ENCODE measurements around the gene MBD6. TPM values are rescaled to one million over a fixed set of nuclear protein-coding genes. Genes with fewer than 3 reads are reported as not detected.

The MBD6 gene
- total RNA-seq, 5 donors from 2014 or later (not counting 1 experiment from before 2014, with no cell fraction given), result 109 to 122 (median 114) TPM

DNA sequence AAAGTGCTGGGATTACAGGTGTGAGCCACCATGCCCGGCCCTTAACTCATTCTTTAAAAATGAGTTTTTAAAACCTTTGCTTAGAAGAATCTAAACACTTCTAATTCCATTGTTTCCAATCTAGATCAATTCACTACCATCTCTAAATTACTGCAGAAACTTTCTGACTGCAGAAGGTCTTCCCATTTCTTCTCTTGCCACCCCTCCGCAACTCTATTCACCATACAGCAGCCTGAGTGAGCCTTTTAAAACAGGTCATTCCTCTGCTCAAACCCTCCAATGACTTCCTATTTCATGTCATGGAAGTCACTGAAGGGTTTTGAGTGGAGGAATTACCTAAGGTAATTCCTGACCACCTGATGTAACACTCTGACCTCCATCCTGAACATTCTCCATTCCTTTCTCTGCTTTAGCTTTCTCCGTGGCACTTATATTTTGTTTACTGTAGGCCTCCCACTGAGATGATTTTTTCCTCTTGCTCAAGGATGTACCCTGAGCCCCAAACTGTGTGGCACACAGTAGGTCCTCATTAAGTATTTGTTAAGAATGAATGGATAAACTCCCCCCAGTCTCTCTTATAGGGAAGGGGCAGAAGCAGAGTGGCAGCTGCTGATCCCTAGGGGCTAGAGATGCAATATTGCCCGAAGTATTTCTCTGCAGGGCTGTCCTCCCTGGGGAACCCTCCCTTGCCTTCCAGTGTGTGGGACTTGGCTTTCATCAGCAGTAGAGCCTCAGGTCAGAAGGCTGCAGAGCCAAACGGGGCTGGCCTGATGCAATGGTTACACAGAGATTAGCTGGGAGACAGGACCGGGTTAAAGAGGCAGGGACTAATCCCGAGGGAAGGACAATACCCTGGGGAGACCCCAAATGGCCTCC is 3.5 kb upstream of the MBD6 start:
- Histone ChIP-seq H3K4me3 (ENCODE audit: control insufficient read depth in 1 of 2, extremely low read depth in 1 of 2, low read length in 1 of 2) (peak overlapping the region; percentile 95 to 98), H3K9me3 (no peaks in the 10 kb centered on the region), H3K27me3 (replicated peaks in 1 of 2; ENCODE audit: control insufficient read depth in 2 of 2, extremely low read depth in 1 of 2, insufficient read depth in 2 of 2, low read length in 1 of 2) (no peaks in the 10 kb centered on the region), H3K36me3 (ENCODE audit: control insufficient read depth in 2 of 2, extremely low read depth in 1 of 2, insufficient read depth in 1 of 2, low read length in 1 of 2) (peaks cover 0 to 41% of the 10 kb centered on the region in 2 donors), H3K4me1 (ENCODE audit: control insufficient read depth in 1 of 2, extremely low read depth in 1 of 2, insufficient read depth in 2 of 2, low read length in 2 of 2) (peaks cover 25 to 50% of the 10 kb centered on the region in 2 experiments), H3K27ac (ENCODE audit: low read length) (peak overlapping the region; percentile 94)
- Mint-ChIP-seq H3K4me1 (peaks cover 48 to 56% (median 51%) of the 10 kb centered on the region in 3 donors), H3K27me3 (no peaks in the 10 kb centered on the region), H3K27ac (peak overlapping the region; percentile 99 to 100), H3K4me3 (peak overlapping the region; percentile 94 to 98 (median 94)), H3K9me3 (no peaks in the 10 kb centered on the region), H3K36me3 (peaks cover 41% of the 10 kb centered on the region)
- peak in 2 of 35 experiments; percentile 23 to 33 for DNase-seq
- 29% methylated on average over 3 of the region's 7 CpGs for WGBS (ENCODE audit: insufficient coverage)
- POLR2A ChIA-PET, result interaction anchor here (0.5 to 2.1 kb wide), 2 partner anchors 42 to 262 kb away, joined by 3 to 6 read pairs; no protein-coding TSS in a partner anchor
- ATAC-seq (replicated peaks in 1 of 4), result no peak
- CTCF ChIA-PET, result interaction anchor here in 1 of 2 donors (0.6 kb wide), 1 partner anchor 42 kb away, joined by 3 read pairs; no protein-coding TSS in a partner anchor

DNA sequence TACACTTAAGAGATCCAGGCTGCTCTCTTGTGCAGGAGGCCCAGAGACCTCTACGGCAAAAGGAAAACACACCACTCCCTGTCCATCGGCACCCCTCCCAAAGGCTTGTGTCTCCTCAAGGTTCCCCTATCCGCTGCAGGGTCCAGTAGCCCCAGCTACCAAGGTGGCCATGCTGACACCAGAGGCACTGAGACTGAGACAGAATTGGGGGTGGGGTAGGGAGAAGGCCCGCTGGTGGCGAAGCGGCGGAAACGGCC is 2.9 kb upstream of the MBD6 start:
- Histone ChIP-seq H3K9me3 (no peaks in the 10 kb centered on the region), H3K4me1 (ENCODE audit: control insufficient read depth in 1 of 2, extremely low read depth in 1 of 2, insufficient read depth in 2 of 2, low read length in 2 of 2) (peaks cover 25 to 56% of the 10 kb centered on the region in 2 experiments), H3K27ac (ENCODE audit: low read length) (peak overlapping the region; percentile 94), H3K36me3 (ENCODE audit: control insufficient read depth in 2 of 2, extremely low read depth in 1 of 2, insufficient read depth in 1 of 2, low read length in 1 of 2) (peaks cover 0 to 41% of the 10 kb centered on the region in 2 donors), H3K4me3 (ENCODE audit: control insufficient read depth in 1 of 2, extremely low read depth in 1 of 2, low read length in 1 of 2) (peak overlapping the region; percentile 95 to 98), H3K27me3 (replicated peaks in 1 of 2; ENCODE audit: control insufficient read depth in 2 of 2, extremely low read depth in 1 of 2, insufficient read depth in 2 of 2, low read length in 1 of 2) (no peaks in the 10 kb centered on the region)
- Mint-ChIP-seq H3K4me3 (peak overlapping the region; percentile 94 to 98 (median 94)), H3K36me3 (peaks cover 35% of the 10 kb centered on the region), H3K9me3 (no peaks in the 10 kb centered on the region), H3K27ac (peak overlapping the region; percentile 99 to 100), H3K27me3 (no peaks in the 10 kb centered on the region), H3K4me1 (peaks cover 53 to 61% (median 56%) of the 10 kb centered on the region in 3 donors)
- ATAC-seq (replicated peaks in 1 of 4), result no peak
- CTCF ChIA-PET, result interaction anchor here in 1 of 2 donors (0.6 to 1.6 kb wide), 2 partner anchors 43 kb away, joined by 3 to 4 read pairs; no protein-coding TSS in a partner anchor
- POLR2A ChIA-PET, result interaction anchor here in 1 of 2 donors (0.5 to 2.1 kb wide), 5 partner anchors 7 to 43 kb away, joined by 3 to 10 read pairs (median 4); partner anchors contain the start of gene ARHGAP9
- WGBS (ENCODE audit: insufficient coverage), result 3% methylated on average over 5 of the region's 8 CpGs
- DNase-seq, result peak in 11 of 35 experiments; percentile 9 to 28 (median 19)

DNA sequence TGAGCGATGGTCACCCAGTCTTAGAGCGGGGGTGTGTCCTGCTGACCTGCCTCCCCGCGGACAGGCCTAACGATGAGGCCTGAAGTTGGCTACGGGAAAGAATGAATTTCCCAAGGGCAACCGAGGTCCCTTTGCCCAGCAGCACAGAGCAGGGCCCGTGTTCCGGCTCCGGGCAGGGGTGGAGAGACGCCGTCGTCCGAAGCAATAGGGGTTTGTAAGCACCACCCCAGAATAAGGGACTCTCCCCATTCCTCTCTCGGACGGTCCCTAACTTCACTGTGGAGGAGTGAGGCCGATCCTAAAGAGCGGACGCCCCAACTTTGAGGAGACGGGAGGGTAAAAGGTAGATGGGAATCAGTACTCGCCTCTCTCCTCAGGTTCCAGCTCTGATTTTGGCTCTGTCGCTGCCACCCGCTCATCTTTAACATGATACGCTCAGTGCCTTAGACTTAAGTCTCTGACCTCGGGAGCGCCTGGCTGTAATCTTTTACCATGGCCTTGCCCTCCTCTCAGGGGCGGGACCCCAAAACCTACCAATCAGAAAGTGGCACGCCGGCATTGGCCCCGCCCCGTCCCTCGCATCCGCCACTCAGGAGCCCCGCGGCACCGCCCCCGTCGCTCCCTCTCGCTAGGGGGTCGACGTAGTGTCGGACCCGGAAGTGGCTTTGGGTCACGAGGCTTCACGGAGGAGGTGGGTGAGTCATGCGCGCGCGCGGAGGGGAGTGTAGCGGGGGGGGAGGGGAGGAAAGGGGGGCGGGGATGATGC is 2.4 kb upstream of the MBD6 start, which contains the start of gene DDIT3:
TSS of gene DDIT3 (minus strand) at position 462 of the 766 bp plus-strand sequence. CDS start 3,108 bp downstream, outside the sequence.
- Histone ChIP-seq H3K9me3 (no peaks in the 10 kb centered on the region), H3K27ac (ENCODE audit: low read length) (peak within 1 kb of the TSS; percentile 100), H3K4me1 (ENCODE audit: control insufficient read depth in 1 of 2, extremely low read depth in 1 of 2, insufficient read depth in 2 of 2, low read length in 2 of 2) (peaks cover 25 to 59% of the 10 kb centered on the region in 2 experiments), H3K4me3 (ENCODE audit: control insufficient read depth in 1 of 2, extremely low read depth in 1 of 2, low read length in 1 of 2) (peak within 1 kb of the TSS; percentile 95 to 98), H3K27me3 (replicated peaks in 1 of 2; ENCODE audit: control insufficient read depth in 2 of 2, extremely low read depth in 1 of 2, insufficient read depth in 2 of 2, low read length in 1 of 2) (no peaks in the 10 kb centered on the region), H3K36me3 (ENCODE audit: control insufficient read depth in 2 of 2, extremely low read depth in 1 of 2, insufficient read depth in 1 of 2, low read length in 1 of 2) (peaks cover 0 to 41% of the 10 kb centered on the region in 2 donors)
- Mint-ChIP-seq H3K36me3 (peaks cover 33% of the 10 kb centered on the region), H3K4me3 (peak within 1 kb of the TSS; percentile 94 to 98 (median 94)), H3K9me3 (no peaks in the 10 kb centered on the region), H3K27me3 (no peaks in the 10 kb centered on the region), H3K27ac (peak within 1 kb of the TSS; percentile 99 to 100), H3K4me1 (peaks cover 57 to 64% (median 60%) of the 10 kb centered on the region in 3 donors)
- peak; percentile 98 to 100 (median 99) for DNase-seq
- peak; percentile 77 to 82 (median 78) for ATAC-seq (replicated peaks in 1 of 4)
- POLR2A ChIA-PET, result interaction anchor here in 1 of 2 donors (0.5 to 2.1 kb wide), 5 partner anchors 8 to 43 kb away, joined by 3 to 10 read pairs (median 4); partner anchors contain the start of gene ARHGAP9
- under 1% methylated on average over 19 of the region's 52 CpGs for WGBS (ENCODE audit: insufficient coverage)
- CTCF ChIA-PET, result interaction anchor here in 1 of 2 donors (1.2 to 1.6 kb wide), 2 partner anchors 40 to 43 kb away, joined by 3 to 4 read pairs; partner anchors contain the start of gene ARHGAP9

DNA sequence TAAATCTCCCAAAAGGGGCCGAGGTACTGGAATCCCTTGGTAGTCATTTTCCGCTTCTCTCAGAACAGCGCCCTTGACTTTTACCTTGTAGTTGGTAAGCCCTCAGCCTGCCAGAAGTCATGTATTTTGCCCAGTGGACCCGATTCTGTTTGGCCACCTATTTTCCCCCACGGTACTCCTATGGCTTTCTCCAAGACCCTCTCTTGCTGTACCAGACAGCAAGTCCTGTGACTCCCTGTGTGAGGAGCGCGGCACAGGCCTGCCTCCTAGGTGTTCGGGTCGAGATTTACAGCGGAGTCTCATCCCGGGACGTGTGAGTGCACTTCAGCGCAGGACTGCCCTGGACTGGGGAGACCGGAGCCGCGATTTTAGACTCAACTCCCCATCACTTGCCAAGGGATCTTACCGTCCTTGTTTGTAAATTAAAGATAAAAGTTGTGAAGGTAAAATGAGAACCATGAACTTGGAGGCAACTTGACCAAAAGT is 1.1 kb upstream of the MBD6 start:
- H3K9me3 ChIP-seq, result no peaks in the 10 kb centered on the region
- ChIA-PET POLR2A (interaction anchor here in 1 of 2 donors (1.6 kb wide), 1 partner anchor 42 kb away, joined by 10 read pairs; the partner anchor contains the start of gene ARHGAP9), CTCF (interaction anchor here (0.7 to 1.6 kb wide), 2 partner anchors 45 to 66 kb away, joined by 4 read pairs; no protein-coding TSS in a partner anchor)
- WGBS (ENCODE audit: insufficient coverage), result 78% methylated on average over 8 of the region's 17 CpGs
- Mint-ChIP-seq H3K4me1 (peaks cover 57 to 64% (median 60%) of the 10 kb centered on the region in 3 donors), H3K4me3 (peak overlapping the region; percentile 91 to 98 (median 94)), H3K36me3 (peaks cover 22% of the 10 kb centered on the region), H3K9me3 (no peaks in the 10 kb centered on the region), H3K27ac (peak overlapping the region; percentile 99 to 100), H3K27me3 (no peaks in the 10 kb centered on the region)
- ATAC-seq (replicated peaks in 1 of 4) (no peak), DNase-seq (peak in 12 of 35 experiments; percentile 5 to 35 (median 16))
- peak overlapping the region; percentile 62 to 84 for H3K4me3 ChIP-seq (ENCODE audit: control insufficient read depth in 1 of 2, extremely low read depth in 1 of 2, low read length in 1 of 2)
- H3K27ac ChIP-seq (ENCODE audit: low read length), result peak overlapping the region; percentile 100
- H3K36me3 ChIP-seq (ENCODE audit: control insufficient read depth in 2 of 2, extremely low read depth in 1 of 2, insufficient read depth in 1 of 2, low read length in 1 of 2), result peaks cover 0 to 39% of the 10 kb centered on the region in 2 donors
- peaks cover 25 to 70% of the 10 kb centered on the region in 2 experiments for H3K4me1 ChIP-seq (ENCODE audit: control insufficient read depth in 1 of 2, extremely low read depth in 1 of 2, insufficient read depth in 2 of 2, low read length in 2 of 2)
- no peaks in the 10 kb centered on the region for H3K27me3 ChIP-seq (replicated peaks in 1 of 2; ENCODE audit: control insufficient read depth in 2 of 2, extremely low read depth in 1 of 2, insufficient read depth in 2 of 2, low read length in 1 of 2)

DNA sequence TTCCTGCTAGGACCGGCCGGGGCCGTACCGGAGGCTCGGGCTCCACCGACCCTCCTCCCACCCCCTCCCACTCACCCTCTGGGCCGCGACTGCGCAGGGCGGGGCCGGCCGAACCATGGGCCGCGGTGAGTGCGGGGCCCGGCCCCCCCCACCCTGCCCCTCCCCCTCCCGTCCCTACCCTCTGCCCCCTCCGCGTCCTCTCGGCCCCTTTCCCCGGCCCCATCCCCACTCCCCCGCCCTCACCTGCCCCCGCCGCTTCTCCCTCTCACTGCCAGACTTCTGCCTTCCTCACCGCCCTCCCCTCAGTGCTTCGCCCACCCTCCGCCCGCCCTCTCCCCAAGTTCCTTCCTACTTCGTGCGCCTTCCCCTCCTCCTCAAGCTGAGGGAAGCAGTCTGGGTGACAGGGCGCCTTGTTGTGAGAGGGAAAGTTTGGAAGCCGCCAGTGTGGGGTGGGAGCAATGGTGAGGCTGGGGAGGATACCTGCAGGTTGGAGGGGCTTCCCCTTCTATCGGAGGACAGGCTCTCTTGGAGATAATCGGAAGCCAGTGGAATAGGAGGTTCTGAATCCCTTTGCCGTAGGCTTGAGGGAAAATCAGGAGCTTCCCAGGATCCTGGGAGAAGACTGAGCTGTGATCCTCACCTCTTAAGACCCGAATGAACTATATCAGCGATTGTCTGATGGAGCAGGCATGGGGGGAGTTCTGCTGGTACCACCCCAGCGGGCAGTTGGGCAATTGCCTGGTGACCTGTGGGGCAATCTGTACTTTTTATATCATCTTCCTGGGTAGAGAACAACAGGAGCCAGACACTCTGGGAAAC is 472 bp downstream of the MBD6 start:
- peaks cover 48 to 57% (median 53%) of the 10 kb centered on the region in 3 donors for H3K4me1 Mint-ChIP-seq
- Histone ChIP-seq H3K9me3 (no peaks in the 10 kb centered on the region), H3K36me3 (ENCODE audit: control insufficient read depth in 2 of 2, extremely low read depth in 1 of 2, insufficient read depth in 1 of 2, low read length in 1 of 2) (peaks cover 0 to 41% of the 10 kb centered on the region in 2 donors), H3K4me1 (ENCODE audit: control insufficient read depth in 1 of 2, extremely low read depth in 1 of 2, insufficient read depth in 2 of 2, low read length in 2 of 2) (peaks cover 25 to 70% of the 10 kb centered on the region in 2 experiments), H3K27ac (ENCODE audit: low read length) (peak overlapping the region; percentile 66), H3K27me3 (replicated peaks in 1 of 2; ENCODE audit: control insufficient read depth in 2 of 2, extremely low read depth in 1 of 2, insufficient read depth in 2 of 2, low read length in 1 of 2) (no peaks in the 10 kb centered on the region), H3K4me3 (ENCODE audit: control insufficient read depth in 1 of 2, extremely low read depth in 1 of 2, low read length in 1 of 2) (peak overlapping the region; percentile 79 to 84)
- H3K9me3 Mint-ChIP-seq, result no peaks in the 10 kb centered on the region
- 0% methylated on average over 5 of the region's 38 CpGs for WGBS (ENCODE audit: insufficient coverage)
- peak overlapping the region; percentile 85 to 94 (median 92) for H3K4me3 Mint-ChIP-seq
- H3K27me3 Mint-ChIP-seq, result no peaks in the 10 kb centered on the region
- H3K27ac Mint-ChIP-seq, result peak overlapping the region; percentile 74 to 80
- peak in 24 of 35 experiments; percentile 16 to 62 (median 36) for DNase-seq
- no peak for ATAC-seq (replicated peaks in 1 of 4)
- POLR2A ChIA-PET, result interaction anchor here (0.6 kb wide), 2 partner anchors 19 to 91 kb away, joined by 3 to 9 read pairs; no protein-coding TSS in a partner anchor
- CTCF ChIA-PET, result interaction anchor here in 1 of 2 donors (0.6 to 0.8 kb wide), 3 partner anchors 64 to 1301 kb away, joined by 3 to 5 read pairs (median 3); partner anchors contain the start of gene GLI1
- H3K36me3 Mint-ChIP-seq, result peaks cover 13% of the 10 kb centered on the region
